NCI-H226 (cell line): ENCODE data around the gene PDE4B.

Experiments
- DNase-seq: peaks from one replicate; pipeline ENCODE4 v3.0.0-alpha.2; 2015

Gene PDE4B

GRCh38 chr1:65792669-65793358, at the start of gene PDE4B:
TSS of gene PDE4B (plus strand) at chr1:65792895.
- no peak for DNase-seq

GRCh38 chr1:65744731-65745130, 48.0 kb upstream of the PDE4B start:
- no peak for DNase-seq

GRCh38 chr1:65751961-65752360, 40.7 kb upstream of the PDE4B start:
- no peak for DNase-seq

- no peak for DNase-seq
These were observed 36.1 kb upstream of the PDE4B start for GRCh38 chr1:65756616-65757015.

- DNase-seq: no peak
These were observed 35.2 kb upstream of the PDE4B start for GRCh38 chr1:65757531-65757930.

GRCh38 chr1:65758128-65758527, 34.6 kb upstream of the PDE4B start:
- peak; percentile 13 for DNase-seq

- no peak for DNase-seq
These were observed 33.2 kb upstream of the PDE4B start for GRCh38 chr1:65759516-65759915.

GRCh38 chr1:65762081-65762862, 30.4 kb upstream of the PDE4B start:
- DNase-seq: peak; percentile 69

GRCh38 chr1:65764052-65764451, 28.6 kb upstream of the PDE4B start:
- DNase-seq: no peak

GRCh38 chr1:65765631-65766030, 27.1 kb upstream of the PDE4B start:
- no peak for DNase-seq

GRCh38 chr1:65769636-65770035, 23.1 kb upstream of the PDE4B start:
- DNase-seq: no peak

- no peak for DNase-seq
These were observed 20.1 kb upstream of the PDE4B start for GRCh38 chr1:65772607-65773006.

GRCh38 chr1:65773391-65774123, 19.1 kb upstream of the PDE4B start:
- DNase-seq: no peak

- no peak for DNase-seq
These were observed 3.9 kb upstream of the PDE4B start for GRCh38 chr1:65788762-65789161.

GRCh38 chr1:65791396-65791795, 1.3 kb upstream of the PDE4B start:
- peak; percentile 33 for DNase-seq

GRCh38 chr1:65791801-65792668, 660 bp upstream of the PDE4B start:
- DNase-seq: peak; percentile 19

- no peak for DNase-seq
These were observed 651 bp downstream of the PDE4B start for GRCh38 chr1:65793359-65793732.

- no peak for DNase-seq
These were observed 2.6 kb downstream of the PDE4B start for GRCh38 chr1:65795311-65795710.

- no peak for DNase-seq
These were observed 6.9 kb downstream of the PDE4B start for GRCh38 chr1:65799601-65800000.

- DNase-seq: no peak
These were observed 11.9 kb downstream of the PDE4B start for GRCh38 chr1:65804584-65804983.

- DNase-seq: peak; percentile 84
These were observed 19.4 kb downstream of the PDE4B start for GRCh38 chr1:65812065-65812464.

- DNase-seq: peak; percentile 58
These were observed 21.3 kb downstream of the PDE4B start for GRCh38 chr1:65813956-65814355.

- DNase-seq: no peak
These were observed 22.1 kb downstream of the PDE4B start for GRCh38 chr1:65814752-65815151.
